Tibial nerve (tissue), 3 donors: ENCODE measurements around the gene RHEX.

Source experiments
- POLR2A ChIP-seq, 2 donors: fragments of 450-650 bp; IDR thresholded peaks; one replicate each; pipeline ENCODE4 v1.6.1; 2017; ENCODE audit warnings: antibody characterized with exemption in 2 of 2, mild to moderate bottlenecking in 2 of 2, moderate library complexity in 2 of 2
- TF ChIP-seq, protein P1 (sequence below), 5 experiments: fragments of 200-600 bp in 3 of 5; fragments of 450-650 bp in 2 of 5; sonication (generic) in 3 of 5; IDR thresholded peaks; one replicate each; pipeline ENCODE4 v1.5.1; 2016 to 2019; ENCODE audit warnings: antibody characterized with exemption in 5 of 5, mild to moderate bottlenecking in 3 of 5, moderate library complexity in 2 of 5

DNA sequence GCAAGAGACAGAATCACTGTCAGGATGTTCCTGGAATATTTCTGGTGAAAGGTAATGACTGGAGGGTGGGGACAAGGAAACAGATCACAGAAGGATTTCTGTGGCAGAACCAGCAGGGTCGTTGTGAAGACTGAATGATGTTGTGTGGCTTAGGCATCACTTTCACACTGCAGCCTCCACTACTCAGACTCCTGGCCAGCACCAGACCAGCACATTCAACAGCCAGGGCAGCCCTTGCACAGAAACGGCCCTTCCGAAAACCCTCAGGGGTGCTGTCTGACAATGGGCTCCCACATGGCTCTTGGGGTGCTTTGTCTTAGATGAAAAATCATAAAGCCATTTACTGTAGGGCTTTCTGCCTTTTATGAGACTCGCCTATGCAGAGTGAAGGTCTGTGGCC lies 46.0 kb upstream of the RHEX start:
- TF ChIP-seq, protein P1, sequence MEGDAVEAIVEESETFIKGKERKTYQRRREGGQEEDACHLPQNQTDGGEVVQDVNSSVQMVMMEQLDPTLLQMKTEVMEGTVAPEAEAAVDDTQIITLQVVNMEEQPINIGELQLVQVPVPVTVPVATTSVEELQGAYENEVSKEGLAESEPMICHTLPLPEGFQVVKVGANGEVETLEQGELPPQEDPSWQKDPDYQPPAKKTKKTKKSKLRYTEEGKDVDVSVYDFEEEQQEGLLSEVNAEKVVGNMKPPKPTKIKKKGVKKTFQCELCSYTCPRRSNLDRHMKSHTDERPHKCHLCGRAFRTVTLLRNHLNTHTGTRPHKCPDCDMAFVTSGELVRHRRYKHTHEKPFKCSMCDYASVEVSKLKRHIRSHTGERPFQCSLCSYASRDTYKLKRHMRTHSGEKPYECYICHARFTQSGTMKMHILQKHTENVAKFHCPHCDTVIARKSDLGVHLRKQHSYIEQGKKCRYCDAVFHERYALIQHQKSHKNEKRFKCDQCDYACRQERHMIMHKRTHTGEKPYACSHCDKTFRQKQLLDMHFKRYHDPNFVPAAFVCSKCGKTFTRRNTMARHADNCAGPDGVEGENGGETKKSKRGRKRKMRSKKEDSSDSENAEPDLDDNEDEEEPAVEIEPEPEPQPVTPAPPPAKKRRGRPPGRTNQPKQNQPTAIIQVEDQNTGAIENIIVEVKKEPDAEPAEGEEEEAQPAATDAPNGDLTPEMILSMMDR (IDR thresholded peaks at IDR 0.05): no peak
- no peak for TF ChIP-seq POLR2A (IDR thresholded peaks at IDR 0.05)
